SH-SY5Y (cell line): ENCODE measurements around the gene AQP3.

Experiments used
- GATA2 ChIP-seq: IDR thresholded peaks from 2 replicates; pipeline ENCODE4 v1.6.1; 2011; ENCODE audit warnings: mild to moderate bottlenecking, low read depth, low read length
- GATA3 ChIP-seq: IDR thresholded peaks from 2 replicates; pipeline ENCODE4 v1.6.1; 2011; ENCODE audit warnings: low read depth, mild to moderate bottlenecking, low read length, moderate library complexity

The AQP3 gene

GRCh38 chr9:33453999-33454660, 6.7 kb upstream of the AQP3 start:
- TF ChIP-seq GATA3: no peak
- TF ChIP-seq GATA2: no peak

- TF ChIP-seq GATA2 (no peak), GATA3 (no peak)
Observed at GRCh38 chr9:33453286-33453860, 6.0 kb upstream of the AQP3 start.

DNA sequence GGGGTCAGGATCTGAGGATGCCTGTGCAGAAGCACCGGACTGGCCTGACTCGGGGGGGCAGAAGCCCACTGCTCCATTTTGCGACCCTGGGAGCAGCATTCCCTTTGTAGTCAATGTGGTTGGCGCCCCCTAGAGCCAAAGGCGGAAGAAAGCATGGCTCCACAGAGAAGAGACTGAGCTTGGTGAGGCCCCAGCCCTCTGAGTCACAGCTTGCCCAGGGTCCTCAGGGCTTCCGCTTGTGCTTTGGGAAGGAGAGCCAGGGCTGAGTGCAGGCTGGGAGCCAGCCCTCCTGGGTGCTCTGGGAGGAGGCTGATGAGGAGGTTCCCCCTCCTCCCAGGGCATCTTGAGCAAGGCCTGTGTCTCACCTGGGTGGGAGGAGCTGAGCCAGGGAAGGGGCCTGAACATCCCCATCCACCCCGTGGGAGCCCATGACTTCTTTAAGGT, 5.5 kb upstream of the AQP3 start:
- TF ChIP-seq GATA2 (no peak), GATA3 (no peak)

DNA sequence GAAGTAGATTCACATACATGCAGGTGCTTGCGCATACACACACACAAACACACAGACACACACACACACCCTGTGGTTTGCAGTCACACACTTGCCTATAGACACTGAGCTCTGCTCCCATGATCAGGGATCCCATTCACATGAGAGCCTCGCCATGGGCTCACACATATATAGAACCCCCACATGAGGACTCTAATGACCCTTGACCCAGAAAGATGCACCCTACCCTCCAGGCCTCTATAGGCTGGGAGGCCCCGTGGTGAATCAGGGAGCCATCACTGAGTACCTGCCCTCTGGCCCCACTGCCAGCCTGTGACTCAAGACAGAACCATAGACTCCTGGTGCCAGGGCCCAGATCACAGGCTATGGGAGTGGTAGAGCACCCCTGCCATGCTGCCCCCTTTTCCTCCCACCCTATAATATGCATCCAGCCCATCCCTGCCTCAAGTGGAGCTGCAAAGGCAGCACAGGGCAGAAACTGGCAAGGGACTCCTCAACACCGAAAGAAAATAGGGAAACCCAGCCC, 3.3 kb upstream of the AQP3 start:
- no peak for TF ChIP-seq GATA3
- no peak for TF ChIP-seq GATA2

GRCh38 chr9:33449715-33450114, 2.3 kb upstream of the AQP3 start:
- TF ChIP-seq GATA3 (no peak), GATA2 (no peak)

- TF ChIP-seq GATA3 (no peak), GATA2 (no peak)
Observed at GRCh38 chr9:33447799-33448553, 583 bp upstream of the AQP3 start.

DNA sequence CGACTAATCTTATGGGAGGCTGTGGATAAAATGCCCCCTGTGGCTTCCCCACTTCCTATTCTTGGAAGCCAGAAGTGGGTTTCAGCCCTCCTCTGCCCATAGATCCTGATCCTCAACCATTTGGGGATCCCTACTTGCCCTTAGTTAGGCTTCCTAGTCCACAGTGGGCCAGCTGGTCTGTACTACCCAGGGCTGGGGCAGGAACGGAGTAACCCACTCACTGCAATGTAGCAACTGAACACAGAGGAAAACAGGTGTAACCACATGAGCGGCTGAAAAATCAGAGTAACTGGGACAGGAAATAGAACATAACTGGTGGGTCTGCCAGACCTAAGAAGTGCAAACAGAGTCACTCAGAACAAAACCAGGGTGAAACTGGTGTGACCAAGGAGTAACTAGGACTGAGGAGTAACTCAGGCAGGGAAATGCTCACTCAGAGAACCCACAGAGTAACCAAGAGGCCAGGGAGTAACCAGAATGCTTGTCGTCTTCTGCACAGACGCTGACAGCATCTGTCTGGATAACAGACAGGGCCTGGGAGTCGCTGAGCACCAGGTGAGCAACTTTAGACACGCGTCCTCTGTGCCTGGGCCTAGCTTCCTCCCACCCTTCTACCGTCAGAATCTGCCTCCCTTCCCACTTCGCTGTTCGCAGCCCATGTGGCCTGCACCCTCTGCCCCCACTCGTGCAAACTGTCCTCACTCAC, 1.0 kb downstream of the AQP3 start:
- TF ChIP-seq GATA2 (no peak), GATA3 (no peak)

DNA sequence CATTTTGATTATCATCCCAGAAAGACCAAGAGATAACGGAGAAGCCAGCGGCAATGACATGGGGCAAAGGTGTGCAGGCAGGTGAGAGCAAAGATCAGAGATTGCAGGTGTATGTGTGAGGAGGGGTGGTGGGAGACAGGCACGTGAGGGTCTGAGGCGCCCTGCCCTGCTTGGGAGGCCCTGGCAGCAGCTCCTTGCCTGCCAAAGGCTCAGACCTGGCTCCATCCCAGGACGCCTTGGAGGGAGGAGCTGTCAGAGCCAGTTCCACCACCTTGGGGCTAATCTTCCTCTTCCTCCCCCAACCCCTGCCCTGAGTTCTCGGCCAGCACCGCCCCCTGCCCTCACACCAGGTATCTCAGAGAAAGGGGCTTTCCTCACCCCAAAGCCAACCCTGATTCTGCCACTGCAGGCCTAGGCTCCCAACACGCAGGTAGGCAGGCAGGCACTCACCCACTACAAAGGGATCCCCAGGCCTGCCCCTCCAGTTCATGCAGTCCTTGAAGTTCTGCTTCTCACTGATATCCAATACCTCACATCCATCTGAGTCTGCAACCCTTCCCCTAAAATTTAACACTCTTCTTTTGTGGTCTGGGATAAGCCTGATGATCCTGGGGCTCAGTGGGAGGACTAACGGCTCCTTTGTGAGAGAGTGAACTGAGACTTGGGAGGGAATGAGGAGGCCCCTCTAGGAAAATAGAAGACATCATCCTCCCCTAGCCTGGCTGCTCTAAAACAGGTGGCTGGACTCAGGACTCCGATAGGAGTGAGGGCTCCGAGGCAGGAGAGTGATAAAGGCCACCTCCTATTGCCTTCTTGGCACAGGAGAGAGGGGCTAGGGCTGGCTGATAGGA, 1.8 kb downstream of the AQP3 start:
- TF ChIP-seq GATA2: no peak
- no peak for TF ChIP-seq GATA3

DNA sequence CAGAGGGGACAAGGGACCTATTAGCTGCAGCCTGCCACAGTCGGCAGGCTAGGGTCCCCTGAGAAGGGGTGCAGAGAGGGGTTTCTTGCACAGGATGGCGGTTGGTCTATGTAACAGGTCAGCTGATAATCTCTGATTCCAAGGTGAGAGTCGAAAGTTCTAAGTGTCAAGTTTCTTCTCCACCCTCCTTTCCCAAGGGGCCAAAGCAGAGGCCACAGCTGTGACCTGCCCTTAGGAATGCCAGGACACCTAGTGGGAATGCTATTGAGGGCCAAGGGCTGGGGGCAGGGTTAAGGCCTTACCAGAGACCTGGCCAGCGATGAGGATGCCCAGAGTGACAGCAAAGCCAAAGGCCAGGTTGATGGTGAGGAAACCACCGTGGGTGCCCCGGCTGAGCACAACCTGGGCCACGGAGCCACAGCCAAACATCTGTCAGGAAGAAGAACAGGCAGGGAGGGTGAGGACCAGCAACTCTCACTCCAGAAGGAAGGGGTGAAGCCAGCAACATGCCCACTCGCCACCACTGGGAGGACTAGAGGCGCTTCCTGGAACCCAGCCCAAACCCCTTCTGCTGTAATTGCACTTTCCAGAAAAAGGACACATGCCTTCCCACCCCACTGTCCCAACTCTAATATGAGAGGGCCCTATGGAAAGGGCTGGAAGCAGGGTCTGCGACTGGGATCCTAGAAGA, 3.8 kb downstream of the AQP3 start:
- TF ChIP-seq GATA3 (no peak), GATA2 (no peak)

- TF ChIP-seq GATA2 (no peak), GATA3 (no peak)
Observed at GRCh38 chr9:33443047-33443446, 4.3 kb downstream of the AQP3 start.

- TF ChIP-seq GATA3 (no peak), GATA2 (no peak)
Observed at GRCh38 chr9:33442125-33442524, 5.3 kb downstream of the AQP3 start.

GRCh38 chr9:33440609-33441008, 6.8 kb downstream of the AQP3 start:
- no peak for TF ChIP-seq GATA2

GRCh38 chr9:33440204-33440603, 7.2 kb downstream of the AQP3 start:
- TF ChIP-seq GATA3: no peak
